ENCODE results near the gene HAUS7. TPM values are rescaled to one million over a fixed set of nuclear protein-coding genes. Genes with fewer than 3 reads are reported as not detected.
"Not testable (repeated sequence)": the region's sequence is repeated elsewhere in the genome, so short reads cannot be mapped to it uniquely, and the experiment has no call there.

The HAUS7 gene
- total RNA-seq, 1 experiment from 2014 or later = 59.9 TPM

DNA sequence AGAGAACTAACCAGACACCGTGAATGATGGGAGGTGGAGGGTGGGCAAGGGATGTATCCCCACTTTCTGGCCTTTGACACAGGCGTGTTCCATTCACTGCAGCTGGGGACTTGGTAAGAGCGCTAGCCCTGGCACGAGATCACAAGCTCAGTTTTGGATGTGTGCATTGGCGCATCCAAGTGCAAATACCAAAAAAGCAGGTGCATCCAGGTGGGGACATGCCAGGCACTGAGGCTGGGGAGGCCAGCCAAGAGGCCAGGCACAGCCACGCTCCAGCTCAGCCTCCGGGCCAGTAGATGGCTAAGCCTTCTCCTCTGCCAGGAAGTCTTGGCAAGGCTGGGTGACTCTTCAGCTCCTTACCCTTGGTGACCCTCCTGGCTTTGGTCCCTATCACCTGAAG is 63.5 kb downstream of the HAUS7 start:
- TF ChIP-seq POLR2AphosphoS5 (IDR thresholded peaks at IDR 0.05; ENCODE audit: low read depth, low read length) (no peak), SIN3A (IDR thresholded peaks at IDR 0.05; ENCODE audit: borderline replicate concordance, insufficient read depth, low read depth, low read length) (no peak), TCF7L2 (IDR thresholded peaks at IDR 0.05; ENCODE audit: low read depth, low read length) (no peak)
- TF ChIP-seq, protein P1, sequence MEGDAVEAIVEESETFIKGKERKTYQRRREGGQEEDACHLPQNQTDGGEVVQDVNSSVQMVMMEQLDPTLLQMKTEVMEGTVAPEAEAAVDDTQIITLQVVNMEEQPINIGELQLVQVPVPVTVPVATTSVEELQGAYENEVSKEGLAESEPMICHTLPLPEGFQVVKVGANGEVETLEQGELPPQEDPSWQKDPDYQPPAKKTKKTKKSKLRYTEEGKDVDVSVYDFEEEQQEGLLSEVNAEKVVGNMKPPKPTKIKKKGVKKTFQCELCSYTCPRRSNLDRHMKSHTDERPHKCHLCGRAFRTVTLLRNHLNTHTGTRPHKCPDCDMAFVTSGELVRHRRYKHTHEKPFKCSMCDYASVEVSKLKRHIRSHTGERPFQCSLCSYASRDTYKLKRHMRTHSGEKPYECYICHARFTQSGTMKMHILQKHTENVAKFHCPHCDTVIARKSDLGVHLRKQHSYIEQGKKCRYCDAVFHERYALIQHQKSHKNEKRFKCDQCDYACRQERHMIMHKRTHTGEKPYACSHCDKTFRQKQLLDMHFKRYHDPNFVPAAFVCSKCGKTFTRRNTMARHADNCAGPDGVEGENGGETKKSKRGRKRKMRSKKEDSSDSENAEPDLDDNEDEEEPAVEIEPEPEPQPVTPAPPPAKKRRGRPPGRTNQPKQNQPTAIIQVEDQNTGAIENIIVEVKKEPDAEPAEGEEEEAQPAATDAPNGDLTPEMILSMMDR (IDR thresholded peaks at IDR 0.05) = no peak
- TF ChIP-seq, protein P2, sequence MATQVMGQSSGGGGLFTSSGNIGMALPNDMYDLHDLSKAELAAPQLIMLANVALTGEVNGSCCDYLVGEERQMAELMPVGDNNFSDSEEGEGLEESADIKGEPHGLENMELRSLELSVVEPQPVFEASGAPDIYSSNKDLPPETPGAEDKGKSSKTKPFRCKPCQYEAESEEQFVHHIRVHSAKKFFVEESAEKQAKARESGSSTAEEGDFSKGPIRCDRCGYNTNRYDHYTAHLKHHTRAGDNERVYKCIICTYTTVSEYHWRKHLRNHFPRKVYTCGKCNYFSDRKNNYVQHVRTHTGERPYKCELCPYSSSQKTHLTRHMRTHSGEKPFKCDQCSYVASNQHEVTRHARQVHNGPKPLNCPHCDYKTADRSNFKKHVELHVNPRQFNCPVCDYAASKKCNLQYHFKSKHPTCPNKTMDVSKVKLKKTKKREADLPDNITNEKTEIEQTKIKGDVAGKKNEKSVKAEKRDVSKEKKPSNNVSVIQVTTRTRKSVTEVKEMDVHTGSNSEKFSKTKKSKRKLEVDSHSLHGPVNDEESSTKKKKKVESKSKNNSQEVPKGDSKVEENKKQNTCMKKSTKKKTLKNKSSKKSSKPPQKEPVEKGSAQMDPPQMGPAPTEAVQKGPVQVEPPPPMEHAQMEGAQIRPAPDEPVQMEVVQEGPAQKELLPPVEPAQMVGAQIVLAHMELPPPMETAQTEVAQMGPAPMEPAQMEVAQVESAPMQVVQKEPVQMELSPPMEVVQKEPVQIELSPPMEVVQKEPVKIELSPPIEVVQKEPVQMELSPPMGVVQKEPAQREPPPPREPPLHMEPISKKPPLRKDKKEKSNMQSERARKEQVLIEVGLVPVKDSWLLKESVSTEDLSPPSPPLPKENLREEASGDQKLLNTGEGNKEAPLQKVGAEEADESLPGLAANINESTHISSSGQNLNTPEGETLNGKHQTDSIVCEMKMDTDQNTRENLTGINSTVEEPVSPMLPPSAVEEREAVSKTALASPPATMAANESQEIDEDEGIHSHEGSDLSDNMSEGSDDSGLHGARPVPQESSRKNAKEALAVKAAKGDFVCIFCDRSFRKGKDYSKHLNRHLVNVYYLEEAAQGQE (IDR thresholded peaks at IDR 0.05; ENCODE audit: insufficient read depth in 1 of 2, low read depth in 2 of 2, low read length in 1 of 2) = no peak
- ATAC-seq = no peak
- BruUV-seq (replicated peaks) = no TSS peak
- H3K4me1 ChIP-seq (ENCODE audit: control insufficient read depth, insufficient read depth, low read length) = no peaks in the 10 kb centered on the region
- H3K27ac ChIP-seq (ENCODE audit: low read length) = no peak overlapping the region
- no peaks in the 10 kb centered on the region for H3K27me3 ChIP-seq (ENCODE audit: control insufficient read depth, insufficient read depth, low read length)
- in situ Hi-C loops (cut with HindIII; ENCODE audit: low pct_unique_long_range_greater_than_20kb, low sequenced_read_pairs) (no loop called here), intact Hi-C loops (cut with micrococcal nuclease; ENCODE audit: unreplicated experiment) (no loop called here)
- H3K4me3 ChIP-seq (ENCODE audit: low read depth in 2 of 2, low read length in 2 of 2) = no peak overlapping the region
- ChIA-PET CTCF (no interaction called here), POLR2A (no interaction called here)
- no peak for DNase-seq (ENCODE audit: low read depth, low spot score)
- H3K36me3 ChIP-seq (ENCODE audit: control insufficient read depth, insufficient read depth, low read length) = no peaks in the 10 kb centered on the region
- no peaks in the 10 kb centered on the region for H3K9me3 ChIP-seq (ENCODE audit: control insufficient read depth, insufficient read depth, low read depth, low read length)

DNA sequence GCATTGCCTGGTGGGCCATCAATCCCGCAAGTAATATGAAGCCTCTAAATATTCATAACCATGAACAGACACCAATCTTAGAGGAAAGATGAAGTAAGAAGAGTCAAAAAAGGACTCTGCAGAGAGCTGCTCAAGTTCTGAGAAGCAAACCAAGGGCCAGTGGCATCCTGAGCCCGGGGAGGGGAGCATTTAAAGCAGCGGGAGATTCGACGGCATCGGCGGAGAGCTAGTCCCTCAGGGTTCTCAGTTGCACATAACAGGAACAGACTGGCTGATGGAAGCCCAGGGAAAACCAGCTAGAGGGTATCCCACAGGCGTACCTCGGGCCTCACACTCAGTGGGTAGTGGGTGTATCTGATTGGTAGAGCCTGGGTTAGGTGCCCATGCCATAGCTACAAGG is 64.4 kb downstream of the HAUS7 start:
- H3K4me3 ChIP-seq (ENCODE audit: low read depth in 2 of 2, low read length in 2 of 2) = no peak overlapping the region
- in situ Hi-C loops (cut with HindIII; ENCODE audit: low pct_unique_long_range_greater_than_20kb, low sequenced_read_pairs) = no loop called here
- H3K9me3 ChIP-seq (ENCODE audit: control insufficient read depth, insufficient read depth, low read depth, low read length) = no peaks in the 10 kb centered on the region
- no TSS peak for BruUV-seq (replicated peaks)
- no peak for ATAC-seq
- H3K27me3 ChIP-seq (ENCODE audit: control insufficient read depth, insufficient read depth, low read length) = no peaks in the 10 kb centered on the region
- CTCF ChIA-PET = interaction anchor here (0.5 kb wide), 1 partner anchor 103 kb away, joined by 4 read pairs; no protein-coding TSS in a partner anchor
- no peak for DNase-seq (ENCODE audit: low read depth, low spot score)
- POLR2A ChIA-PET = interaction anchor here (0.5 kb wide), 1 partner anchor 1557 kb away, joined by 11 read pairs; no protein-coding TSS in a partner anchor
- no peaks in the 10 kb centered on the region for H3K4me1 ChIP-seq (ENCODE audit: control insufficient read depth, insufficient read depth, low read length)
- intact Hi-C loops (cut with micrococcal nuclease; ENCODE audit: unreplicated experiment) = no loop called here
- no peak for TF ChIP-seq TCF7L2 (IDR thresholded peaks at IDR 0.05; ENCODE audit: low read depth, low read length)
- no peaks in the 10 kb centered on the region for H3K36me3 ChIP-seq (ENCODE audit: control insufficient read depth, insufficient read depth, low read length)
- H3K27ac ChIP-seq (ENCODE audit: low read length) = no peak overlapping the region

DNA sequence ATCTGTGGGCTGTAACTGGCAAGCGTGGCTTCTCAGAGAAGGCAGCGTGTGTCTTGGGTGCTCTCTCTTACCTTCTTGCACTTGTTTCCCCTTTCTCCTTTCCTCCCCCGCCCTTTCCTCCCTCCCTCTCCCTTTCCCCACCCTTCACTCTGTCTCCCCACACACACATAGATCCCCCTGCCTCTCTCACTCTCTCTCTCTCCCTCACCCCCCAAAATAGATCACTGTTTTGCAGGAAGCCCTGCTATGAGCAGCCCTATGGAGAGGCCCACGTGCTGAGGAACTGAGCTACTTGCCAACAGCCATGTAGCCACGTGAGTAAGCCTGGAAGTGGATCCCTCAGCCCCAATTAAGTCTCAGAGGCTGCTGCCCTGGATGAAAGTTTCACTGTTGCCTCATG is 65.0 kb downstream of the HAUS7 start:
- no peak for ATAC-seq
- in situ Hi-C loops (cut with HindIII; ENCODE audit: low pct_unique_long_range_greater_than_20kb, low sequenced_read_pairs) = no loop called here

DNA sequence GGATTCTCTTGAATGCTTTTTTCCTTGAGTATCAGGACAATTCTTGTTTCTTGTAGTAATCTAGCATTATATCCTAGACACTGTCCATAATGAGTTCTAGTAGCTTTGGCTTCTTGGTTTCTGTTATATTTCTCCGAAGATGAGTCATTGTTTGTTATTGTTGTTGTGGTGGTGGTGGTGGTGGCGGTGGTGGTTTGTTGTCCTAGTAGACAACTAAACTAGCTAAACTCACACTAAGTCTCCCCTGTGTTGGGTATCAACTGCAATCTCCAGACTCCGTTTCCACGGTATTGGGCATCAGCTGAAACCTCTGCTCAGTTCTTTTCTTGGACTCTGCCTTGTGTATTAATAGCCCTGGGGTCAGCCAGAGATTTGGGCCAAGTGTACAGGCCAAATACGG is 66.0 kb downstream of the HAUS7 start:
- H3K27me3 ChIP-seq (ENCODE audit: control insufficient read depth, insufficient read depth, low read length); BruUV-seq (replicated peaks); H3K9me3 ChIP-seq (ENCODE audit: control insufficient read depth, insufficient read depth, low read depth, low read length); ATAC-seq; intact Hi-C loops (cut with micrococcal nuclease; ENCODE audit: unreplicated experiment); in situ Hi-C loops (cut with HindIII; ENCODE audit: low pct_unique_long_range_greater_than_20kb, low sequenced_read_pairs); H3K36me3 ChIP-seq (ENCODE audit: control insufficient read depth, insufficient read depth, low read length); H3K27ac ChIP-seq (ENCODE audit: low read length); H3K4me1 ChIP-seq (ENCODE audit: control insufficient read depth, insufficient read depth, low read length); CTCF ChIA-PET; DNase-seq (ENCODE audit: low read depth, low spot score); POLR2A ChIA-PET; H3K4me3 ChIP-seq (ENCODE audit: low read depth in 2 of 2, low read length in 2 of 2): not testable (repeated sequence)

More for the DNA sequence above, 65.0 kb downstream of the HAUS7 start:
- Histone ChIP-seq H3K27ac (ENCODE audit: low read length) (no peak overlapping the region), H3K4me1 (ENCODE audit: control insufficient read depth, insufficient read depth, low read length) (no peaks in the 10 kb centered on the region), H3K4me3 (ENCODE audit: low read depth in 2 of 2, low read length in 2 of 2) (no peak overlapping the region), H3K9me3 (ENCODE audit: control insufficient read depth, insufficient read depth, low read depth, low read length) (no peaks in the 10 kb centered on the region), H3K27me3 (ENCODE audit: control insufficient read depth, insufficient read depth, low read length) (no peaks in the 10 kb centered on the region), H3K36me3 (ENCODE audit: control insufficient read depth, insufficient read depth, low read length) (no peaks in the 10 kb centered on the region)
- CTCF ChIA-PET = interaction anchor here (0.6 kb wide), 1 partner anchor 344 kb away, joined by 3 read pairs; no protein-coding TSS in a partner anchor
- no TSS peak for BruUV-seq (replicated peaks)
- intact Hi-C loops (cut with micrococcal nuclease; ENCODE audit: unreplicated experiment) = no loop called here
- no peak for DNase-seq (ENCODE audit: low read depth, low spot score)
- TF ChIP-seq, protein P1 (IDR thresholded peaks at IDR 0.05) = no peak
- POLR2A ChIA-PET = no interaction called here
